Mesothelial cell of epicardium (in vitro differentiated cells): Measurements from ENCODE around the gene FERMT1. TPM values are rescaled to one million over a fixed set of nuclear protein-coding genes. Genes with fewer than 3 reads are reported as not detected.

Experiments used
- DNase-seq, 2 experiments: peaks; one replicate each; pipeline ENCODE4 v3.0.0; 2021; ENCODE audit warnings: low spot score in 2 of 2; ENCODE audit not compliant: unreplicated experiment in 2 of 2
- H3K27ac Mint-ChIP-seq: 2 replicates; pipeline ENCODE4 v1.8.0; 2021; ENCODE audit warnings: mixed read lengths
- H3K27me3 Mint-ChIP-seq: 2 replicates; pipeline ENCODE4 v1.8.0; 2021; ENCODE audit warnings: low read depth, mixed read lengths
- H3K36me3 Mint-ChIP-seq: 2 replicates; pipeline ENCODE4 v1.8.0; 2021; ENCODE audit warnings: mixed read lengths
- H3K4me1 Mint-ChIP-seq: 2 replicates; pipeline ENCODE4 v1.8.0; 2021; ENCODE audit warnings: mixed read lengths
- H3K4me3 Mint-ChIP-seq: 2 replicates; pipeline ENCODE4 v1.8.0; 2021; ENCODE audit warnings: mild to moderate bottlenecking, moderate library complexity, mixed read lengths
- H3K9me3 Mint-ChIP-seq: 2 replicates; pipeline ENCODE4 v1.8.0; 2021; ENCODE audit warnings: mixed read lengths
- total RNA-seq: library from RNA; stranded (reverse); gene quantifications from 3 replicates; pipeline ENCODE4 v1.2.1, GENCODE V29; 2021
- TF ChIP-seq, protein P1 (sequence below): fragments of 200-600 bp; sonication (generic); IDR thresholded peaks from one replicate; pipeline ENCODE4 v1.5.0; 2021; ENCODE audit warnings: antibody characterized with exemption; ENCODE audit not compliant: unreplicated experiment

Gene FERMT1
- total RNA-seq, 1 donor from 2014 or later: 21.9 TPM

DNA sequence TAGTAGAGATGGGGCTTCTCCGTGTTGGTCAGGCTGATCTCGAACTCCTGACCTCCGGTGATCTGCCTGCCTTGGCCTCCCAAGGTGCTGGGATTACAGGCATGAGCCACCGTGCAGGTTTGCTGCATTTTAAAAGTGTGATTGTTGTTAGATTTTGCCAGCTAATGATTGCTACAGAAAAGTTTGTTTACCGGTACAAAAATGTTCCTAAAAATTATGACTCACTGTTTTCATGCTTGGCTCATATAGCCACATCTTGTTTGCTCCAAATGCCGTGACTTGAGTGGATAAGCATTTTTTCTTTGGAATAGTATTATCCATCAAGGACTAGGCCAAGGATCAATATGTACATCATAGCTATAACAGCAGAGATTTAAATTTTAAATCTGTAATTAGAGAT lies 93.3 kb downstream of the FERMT1 start:
- no peak for DNase-seq
- H3K4me1 Mint-ChIP-seq: peaks cover 49% of the 10 kb centered on the region
- peaks cover 39% of the 10 kb centered on the region for H3K36me3 Mint-ChIP-seq
- H3K4me3 Mint-ChIP-seq: no peak overlapping the region
- peaks cover 19% of the 10 kb centered on the region for H3K9me3 Mint-ChIP-seq
- no peak overlapping the region for H3K27ac Mint-ChIP-seq
- TF ChIP-seq, protein P1, sequence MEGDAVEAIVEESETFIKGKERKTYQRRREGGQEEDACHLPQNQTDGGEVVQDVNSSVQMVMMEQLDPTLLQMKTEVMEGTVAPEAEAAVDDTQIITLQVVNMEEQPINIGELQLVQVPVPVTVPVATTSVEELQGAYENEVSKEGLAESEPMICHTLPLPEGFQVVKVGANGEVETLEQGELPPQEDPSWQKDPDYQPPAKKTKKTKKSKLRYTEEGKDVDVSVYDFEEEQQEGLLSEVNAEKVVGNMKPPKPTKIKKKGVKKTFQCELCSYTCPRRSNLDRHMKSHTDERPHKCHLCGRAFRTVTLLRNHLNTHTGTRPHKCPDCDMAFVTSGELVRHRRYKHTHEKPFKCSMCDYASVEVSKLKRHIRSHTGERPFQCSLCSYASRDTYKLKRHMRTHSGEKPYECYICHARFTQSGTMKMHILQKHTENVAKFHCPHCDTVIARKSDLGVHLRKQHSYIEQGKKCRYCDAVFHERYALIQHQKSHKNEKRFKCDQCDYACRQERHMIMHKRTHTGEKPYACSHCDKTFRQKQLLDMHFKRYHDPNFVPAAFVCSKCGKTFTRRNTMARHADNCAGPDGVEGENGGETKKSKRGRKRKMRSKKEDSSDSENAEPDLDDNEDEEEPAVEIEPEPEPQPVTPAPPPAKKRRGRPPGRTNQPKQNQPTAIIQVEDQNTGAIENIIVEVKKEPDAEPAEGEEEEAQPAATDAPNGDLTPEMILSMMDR: no peak
- H3K27me3 Mint-ChIP-seq: no peaks in the 10 kb centered on the region

DNA sequence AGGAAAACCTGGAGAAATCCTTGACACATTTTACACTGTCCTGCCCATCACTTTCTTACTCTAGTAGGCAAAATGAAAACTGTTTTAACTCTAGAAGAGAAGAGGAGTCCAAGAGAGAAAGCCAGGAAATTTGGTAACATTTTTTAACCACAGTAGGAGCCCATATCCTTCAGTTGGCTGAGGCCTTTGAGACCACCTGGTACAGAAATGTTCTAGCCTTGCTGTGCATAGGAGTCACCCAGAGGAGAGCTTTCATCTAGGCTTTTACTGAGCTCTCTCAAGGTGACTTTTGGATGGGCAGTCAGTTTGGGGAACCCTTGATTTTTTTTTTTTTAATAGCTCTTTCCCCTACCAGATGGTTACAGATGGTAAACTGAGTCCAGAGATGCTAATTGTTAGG lies 94.0 kb downstream of the FERMT1 start:
- peaks cover 24% of the 10 kb centered on the region for H3K9me3 Mint-ChIP-seq
- no peak for DNase-seq
- peaks cover 42% of the 10 kb centered on the region for H3K36me3 Mint-ChIP-seq
- no peak overlapping the region for H3K4me3 Mint-ChIP-seq
- H3K27ac Mint-ChIP-seq: peak overlapping the region; percentile 30
- peaks cover 41% of the 10 kb centered on the region for H3K4me1 Mint-ChIP-seq
- no peaks in the 10 kb centered on the region for H3K27me3 Mint-ChIP-seq
- TF ChIP-seq, protein P1: no peak

DNA sequence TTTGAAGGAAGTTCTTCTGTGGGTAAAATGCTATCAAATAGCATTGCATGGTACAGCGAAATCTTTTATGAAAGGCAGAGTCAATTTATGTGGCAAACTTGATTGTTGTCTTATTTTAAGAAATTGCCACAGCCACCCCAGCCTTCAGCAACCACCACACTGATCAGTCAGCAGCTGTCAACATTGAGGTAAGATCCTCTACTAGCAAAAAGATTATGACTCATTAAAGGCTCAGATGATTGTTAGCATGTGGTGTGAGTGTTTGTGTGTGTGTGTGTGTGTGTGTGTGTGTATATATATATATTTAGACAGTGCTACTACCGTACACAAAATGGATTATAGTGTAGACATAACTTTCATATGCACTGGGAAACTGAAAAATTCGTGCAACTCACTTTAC lies 96.8 kb downstream of the FERMT1 start:
- H3K27me3 Mint-ChIP-seq: no peaks in the 10 kb centered on the region
- no peak for DNase-seq

More for the DNA sequence above, 96.8 kb downstream of the FERMT1 start:
- H3K9me3 Mint-ChIP-seq: peaks cover 44% of the 10 kb centered on the region
- peaks cover 21% of the 10 kb centered on the region for H3K4me1 Mint-ChIP-seq
- TF ChIP-seq, protein P1: no peak
- no peak overlapping the region for H3K4me3 Mint-ChIP-seq
- H3K27ac Mint-ChIP-seq: no peak overlapping the region
- peaks cover 60% of the 10 kb centered on the region for H3K36me3 Mint-ChIP-seq

Other genes starting within 250 kb of the FERMT1 start
- 4.2 to 4.7 TPM (median 4.4 TPM) in 3 replicates for gene CHGB, start 211.5 kb downstream of the FERMT1 start, total RNA-seq
- gene TRMT6, start 172.5 kb downstream of the FERMT1 start, total RNA-seq: 12.1 to 13.2 TPM (median 12.6 TPM) in 3 replicates
- 10.2 to 11.4 TPM (median 11.3 TPM) in 3 replicates for gene MCM8, start 172.4 kb downstream of the FERMT1 start, total RNA-seq
- 51.0 to 58.1 TPM (median 54.8 TPM) in 3 replicates for gene CRLS1, start 116.9 kb downstream of the FERMT1 start, total RNA-seq
- gene LRRN4, start 69.0 kb downstream of the FERMT1 start, total RNA-seq: 75.4 to 89.5 TPM (median 78.8 TPM) in 3 replicates